Right hindlimb (tissue), 1 donor: ENCODE results near the gene DCAF7.

Experiments used
- DNase-seq: peaks from one replicate; pipeline ENCODE4 v3.0.0-alpha.2; 2018

Gene DCAF7

DNA sequence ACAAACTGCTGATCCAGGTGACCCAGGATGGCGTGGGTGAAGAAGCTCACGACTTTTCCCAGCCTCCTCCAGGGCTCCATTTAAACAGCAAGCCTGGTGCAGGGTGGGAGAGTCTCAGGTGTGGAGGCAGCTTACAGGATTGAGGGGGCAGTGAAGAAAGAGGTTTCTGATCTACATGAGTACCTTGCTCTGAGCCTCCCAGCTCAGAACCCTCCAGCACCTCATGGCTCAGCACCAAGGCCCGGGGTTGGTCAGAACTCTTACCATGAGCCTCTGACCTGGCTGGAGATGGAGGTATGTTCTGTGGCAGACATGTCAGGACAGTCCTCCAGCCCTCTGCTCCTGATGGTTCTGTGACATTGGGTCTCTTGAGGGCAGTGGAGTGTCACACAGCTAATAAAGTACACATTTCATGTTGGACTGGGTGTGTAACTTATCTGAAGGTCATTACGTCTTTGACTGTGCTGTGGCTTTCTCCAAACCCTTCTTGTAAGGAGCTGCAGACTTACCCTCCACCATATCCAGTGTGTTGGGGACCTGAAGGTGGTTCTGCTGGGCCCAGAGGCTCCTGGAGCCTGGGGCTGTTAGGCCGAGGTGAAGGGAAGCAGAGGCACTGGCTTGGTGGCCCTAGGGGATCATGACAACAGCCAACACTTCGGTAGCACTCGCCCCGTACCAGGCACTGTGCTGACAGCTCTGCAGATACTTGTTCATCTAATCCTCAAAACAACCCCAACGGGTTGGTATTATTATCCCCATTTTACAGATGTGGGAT is 3.8 kb upstream of the DCAF7 start:
- no peak for DNase-seq

DNA sequence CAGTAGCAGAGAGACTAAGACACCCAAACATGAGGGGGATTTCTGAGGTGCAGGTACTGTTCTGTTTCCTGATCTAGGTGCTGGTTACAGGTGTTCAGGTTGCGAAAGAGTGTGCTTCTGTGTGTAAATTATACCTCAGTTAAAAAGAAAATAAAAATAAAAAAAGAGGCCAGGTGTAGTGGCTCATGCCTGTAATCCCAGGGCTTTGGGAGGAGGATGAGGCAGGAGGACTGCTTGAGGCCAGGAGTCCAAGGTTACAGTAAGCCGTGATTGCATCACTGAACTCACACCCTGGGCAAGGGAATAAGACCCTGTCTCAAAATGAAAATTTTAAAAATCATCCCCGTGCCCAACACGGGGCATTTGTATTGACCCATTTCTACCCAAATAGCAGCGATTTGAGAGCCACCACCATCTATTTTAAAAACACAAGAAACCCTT is 3.2 kb upstream of the DCAF7 start:
- DNase-seq, result no peak

DNA sequence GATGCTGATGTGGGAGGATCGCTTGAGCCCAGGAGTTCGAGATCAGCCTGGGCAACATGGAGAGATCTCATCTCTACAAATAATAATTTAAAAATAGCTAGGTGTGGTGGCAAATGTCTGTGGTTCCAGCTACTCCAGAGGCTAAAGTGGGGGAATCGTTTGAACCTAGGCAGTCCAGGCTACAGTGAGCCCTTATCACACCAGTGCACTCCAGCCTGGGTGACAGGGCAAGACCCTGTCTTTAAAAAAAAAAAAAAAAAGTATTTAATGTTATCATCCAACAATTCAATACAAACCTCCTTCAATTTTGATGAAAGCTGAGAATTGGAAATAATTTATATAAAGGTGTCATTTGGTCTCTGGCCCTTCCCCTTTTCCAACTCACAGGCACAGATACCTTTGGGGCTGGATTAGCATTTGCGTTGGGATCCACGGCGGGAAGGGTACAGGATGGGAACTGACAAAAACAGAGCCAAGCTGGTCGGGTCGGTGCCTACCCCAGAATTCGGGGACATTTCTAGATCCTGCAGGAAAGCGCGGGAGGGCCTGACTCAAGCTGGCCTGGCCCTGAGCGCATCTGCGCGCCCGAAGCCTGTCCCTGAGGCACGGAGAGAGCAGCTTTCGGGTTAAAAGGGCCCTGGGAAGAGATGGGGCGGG is 860 bp upstream of the DCAF7 start:
- no peak for DNase-seq

DNA sequence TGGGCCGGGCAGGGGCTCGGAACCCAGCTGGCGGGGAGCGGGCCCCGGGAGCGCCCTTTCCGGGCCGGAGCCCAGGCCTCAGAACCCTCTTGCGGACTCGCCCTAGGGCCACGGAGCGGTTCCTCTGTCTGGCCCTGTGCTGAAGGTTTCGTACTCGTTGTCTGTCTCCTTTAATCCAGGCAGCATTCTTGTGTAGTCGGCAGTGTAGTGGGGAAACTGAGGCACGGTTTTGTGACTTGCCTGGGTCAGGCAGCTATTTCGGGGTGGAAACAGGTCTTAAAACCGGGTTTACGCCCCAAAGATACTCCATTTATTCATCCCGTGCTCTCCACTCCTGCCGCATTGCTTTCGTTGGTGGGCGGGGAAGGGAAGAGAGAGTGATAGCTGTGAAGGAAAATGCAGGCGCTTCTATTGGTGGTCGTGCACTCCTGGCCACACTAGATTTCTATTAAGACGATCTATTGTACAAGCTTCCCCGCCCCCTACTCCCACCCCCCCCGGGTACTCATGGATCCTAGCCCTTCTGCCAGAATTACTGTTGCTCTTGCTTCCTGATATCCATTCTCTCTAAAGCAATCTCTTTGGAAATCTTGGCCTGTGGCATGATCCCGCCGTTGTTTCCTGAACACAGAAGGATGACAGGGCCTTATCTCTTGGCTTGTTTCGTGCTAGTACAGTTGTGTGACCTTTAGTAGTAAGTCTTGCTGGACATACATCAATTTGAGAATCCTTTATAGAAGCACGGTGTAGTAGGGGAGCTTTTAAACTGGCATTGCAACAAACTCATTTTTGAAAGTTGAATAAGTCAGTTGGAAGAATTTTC is 751 bp downstream of the DCAF7 start:
- peak; percentile 59 for DNase-seq

DNA sequence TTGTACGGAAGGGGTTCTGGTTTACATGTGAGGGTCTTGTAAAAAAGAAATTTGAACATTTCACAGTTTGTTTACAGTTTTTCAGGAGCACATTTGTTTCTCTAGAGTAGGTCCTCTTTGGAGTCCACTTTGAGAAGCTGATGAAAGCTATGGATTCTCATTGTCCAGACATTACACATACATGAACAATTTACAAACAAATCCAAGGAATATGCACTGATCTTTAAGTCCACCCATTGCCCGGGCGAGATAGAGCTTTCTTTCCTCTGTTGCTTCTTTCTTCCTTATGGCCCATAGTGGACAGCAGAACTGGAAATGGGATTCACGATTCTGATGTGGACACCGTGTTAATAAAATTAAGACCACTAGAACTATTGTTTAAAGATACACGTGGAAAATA is 1.9 kb downstream of the DCAF7 start:
- DNase-seq, result no peak

DNA sequence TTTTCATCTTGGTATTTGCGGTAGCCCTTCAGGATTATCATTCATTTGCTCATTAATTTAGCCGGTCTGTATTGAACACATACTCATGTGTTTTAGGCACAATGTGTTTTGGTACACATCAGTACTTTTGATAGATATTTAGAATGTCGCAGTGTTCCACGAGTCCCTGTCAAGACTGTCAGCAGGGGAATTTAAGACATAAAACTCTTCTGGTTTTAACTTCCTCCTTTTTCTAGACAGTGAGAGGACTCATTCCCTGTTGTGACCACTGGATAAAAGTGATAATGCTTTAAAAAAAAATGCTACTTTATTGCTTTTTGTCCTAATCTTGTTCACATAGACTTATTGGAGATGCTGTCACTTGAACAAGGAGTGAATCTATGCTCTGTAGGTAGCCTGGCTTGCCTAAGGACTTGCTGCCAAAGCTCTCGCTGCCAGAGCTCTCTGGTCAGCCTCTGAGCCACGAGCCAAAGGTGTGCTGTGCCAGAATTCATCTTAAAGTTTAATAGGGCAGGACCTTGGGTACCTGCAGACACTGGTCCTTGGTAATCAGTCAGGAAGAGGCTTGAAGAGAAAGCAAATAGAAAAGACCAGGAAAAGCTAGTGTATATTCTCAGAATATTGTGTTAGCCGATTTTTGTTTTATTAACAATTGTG is 5.4 kb downstream of the DCAF7 start:
- DNase-seq, result no peak

DNA sequence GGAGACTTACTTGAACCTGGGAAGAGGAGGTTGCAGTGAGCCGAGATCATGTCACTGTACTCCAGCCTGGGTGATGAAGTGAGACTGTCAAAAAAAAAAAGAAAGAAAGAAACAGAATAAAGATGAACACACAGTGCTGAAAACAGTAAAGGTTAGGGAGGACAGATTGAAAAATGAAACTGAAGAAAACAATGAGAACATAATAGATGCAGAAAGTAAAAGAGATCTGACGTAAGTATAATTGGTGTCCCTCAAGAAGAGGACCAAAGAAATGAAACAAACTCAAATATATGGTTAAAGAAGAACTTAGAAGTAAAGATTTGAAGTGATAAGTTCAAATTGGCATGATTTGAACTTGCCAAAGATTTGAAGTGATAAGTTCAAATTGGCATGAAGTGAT is 7.1 kb downstream of the DCAF7 start:
- no peak for DNase-seq

DNA sequence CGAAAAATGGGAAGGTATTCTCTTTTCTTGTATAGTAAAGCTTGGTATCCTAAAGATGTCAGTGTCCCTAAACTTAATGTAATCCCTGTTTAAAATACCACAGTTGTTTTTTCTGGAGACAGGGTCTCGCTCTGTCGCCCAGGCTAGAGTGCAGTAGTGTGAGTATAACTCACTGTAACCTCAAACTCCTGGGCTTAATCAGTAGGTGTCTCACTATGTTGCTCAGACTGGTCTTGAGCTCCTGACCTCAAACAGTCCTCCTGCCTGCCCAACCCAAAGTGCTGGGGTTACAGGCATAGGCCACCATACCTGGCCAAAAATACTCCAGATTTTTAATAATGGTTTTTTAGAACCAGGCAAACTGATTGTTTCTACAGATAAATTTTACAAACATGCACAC is 8.2 kb downstream of the DCAF7 start:
- no peak for DNase-seq

DNA sequence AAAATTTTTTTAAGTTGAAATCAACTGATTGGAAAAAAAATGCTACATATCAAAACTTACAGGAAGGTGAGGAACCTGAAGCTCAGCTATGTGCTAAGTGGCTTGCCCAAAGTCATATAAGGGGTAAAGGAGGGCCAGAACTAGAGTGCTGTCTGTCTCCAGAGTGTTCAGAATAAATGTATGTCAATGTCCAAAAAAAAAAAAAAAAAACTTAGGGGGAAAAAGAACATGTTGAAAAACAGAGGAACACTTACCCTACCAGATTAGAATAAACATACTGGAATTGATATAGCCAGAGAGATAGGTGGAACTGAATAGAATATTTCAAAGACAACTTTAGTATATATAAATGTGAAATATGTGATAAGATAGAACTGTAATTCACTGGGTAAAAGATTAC is 11.5 kb downstream of the DCAF7 start:
- no peak for DNase-seq

DNA sequence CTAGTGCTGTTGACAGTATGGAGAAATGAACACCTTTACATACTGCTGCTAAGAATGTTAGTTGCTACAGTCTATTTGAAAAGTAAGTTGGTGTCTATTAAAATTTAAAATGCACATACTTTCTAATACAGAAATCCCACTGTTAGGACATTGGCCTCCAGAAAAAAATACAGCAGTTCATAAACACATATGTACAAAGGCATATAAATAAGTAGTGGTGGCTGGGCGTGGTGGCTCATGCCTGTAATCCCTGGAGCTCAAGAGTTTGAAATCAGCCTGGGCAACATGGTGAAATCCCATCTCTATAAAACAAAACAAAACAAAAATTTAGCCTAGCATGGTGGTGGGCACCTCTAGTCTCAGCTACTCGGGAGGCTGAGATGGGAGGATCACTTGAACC is 13.1 kb downstream of the DCAF7 start:
- no peak for DNase-seq

DNA sequence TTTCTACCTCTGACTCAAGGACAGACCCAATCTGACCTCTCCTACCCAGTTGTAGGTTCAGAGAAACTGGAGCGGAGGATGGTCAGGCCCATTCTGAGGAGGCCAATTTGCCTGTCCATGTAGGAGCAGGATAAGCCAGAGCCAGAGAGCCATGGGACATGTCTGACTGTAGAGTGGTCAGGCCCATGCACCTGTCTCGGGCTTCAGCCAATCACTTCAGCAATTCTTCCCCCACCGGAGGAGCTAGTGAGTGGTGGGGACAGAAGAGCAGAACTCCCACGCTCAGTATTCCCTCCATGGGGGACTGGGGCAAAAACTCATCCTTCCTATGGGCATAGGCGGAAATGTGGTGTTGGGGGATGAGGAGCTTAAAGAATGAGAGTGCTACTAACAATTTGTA is 14.3 kb downstream of the DCAF7 start:
- no peak for DNase-seq

DNA sequence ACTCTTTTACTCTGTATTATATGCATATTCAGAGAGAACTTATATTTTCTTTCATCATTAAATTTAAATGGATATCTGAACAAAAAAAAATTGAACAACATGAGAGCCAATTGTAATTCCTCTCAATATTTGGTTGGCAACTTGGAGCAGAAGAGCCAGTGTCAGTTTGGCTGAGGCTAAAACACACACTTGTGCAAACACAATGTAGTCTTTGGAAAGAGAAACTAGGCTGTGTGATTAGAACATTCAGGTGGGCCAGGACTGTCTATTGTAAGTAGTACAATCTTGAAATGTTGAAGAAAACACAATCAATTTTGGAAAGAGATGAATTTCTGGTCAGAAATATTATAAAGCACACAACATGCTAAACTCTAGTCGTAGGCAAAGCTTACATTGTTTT is 17.0 kb downstream of the DCAF7 start:
- no peak for DNase-seq

DNA sequence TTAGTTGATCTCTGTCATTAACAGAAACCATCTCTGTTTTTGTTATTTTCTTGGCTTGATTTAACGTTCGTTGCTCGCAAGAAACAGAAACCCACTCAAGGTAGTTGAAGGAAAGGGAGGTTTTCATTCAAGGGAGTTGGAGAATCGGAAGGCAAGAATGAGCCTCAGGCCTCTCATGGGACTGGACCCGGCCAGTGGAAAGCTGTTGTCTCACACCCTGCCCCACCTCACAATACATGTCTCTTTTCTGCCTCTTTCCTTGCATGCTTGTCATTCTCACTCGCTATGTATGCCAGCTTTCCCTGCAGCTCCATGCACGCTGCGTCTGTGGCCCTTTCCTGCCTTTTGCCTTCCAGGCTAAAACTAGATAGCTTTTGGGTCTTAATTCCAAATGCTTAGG is 18.3 kb downstream of the DCAF7 start:
- no peak for DNase-seq

DNA sequence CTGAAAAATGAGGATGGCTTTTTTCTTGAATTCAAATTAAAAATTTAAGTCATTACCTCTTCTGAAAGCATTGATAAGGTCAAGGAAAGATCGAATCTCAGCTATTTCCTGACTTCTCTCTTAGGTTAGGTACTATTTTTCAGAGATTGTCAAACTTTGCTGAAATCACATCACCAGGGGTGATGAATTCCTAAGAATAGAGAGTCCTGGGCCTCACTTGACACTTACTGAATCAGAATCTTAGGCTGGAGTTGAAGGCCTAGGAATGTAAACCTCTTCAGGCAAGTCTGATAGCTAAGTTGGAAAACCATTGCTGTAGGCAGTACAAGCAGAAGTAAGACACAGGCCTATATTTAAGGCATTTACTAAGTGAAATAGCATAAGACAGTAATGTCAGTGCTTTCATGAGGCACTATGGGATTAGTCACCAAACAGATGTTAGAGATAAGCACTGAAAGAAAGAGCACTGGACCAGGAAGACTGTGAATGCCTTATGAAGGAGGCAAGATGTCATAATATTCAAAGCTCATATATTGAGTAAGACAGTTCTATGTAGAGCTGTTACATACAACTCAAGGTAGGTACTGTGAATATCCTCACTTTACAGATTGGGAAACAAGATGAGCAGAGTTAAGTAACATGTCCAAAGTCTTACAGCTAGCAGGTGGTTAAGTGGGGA is 21.5 kb downstream of the DCAF7 start:
- DNase-seq, result no peak

DNA sequence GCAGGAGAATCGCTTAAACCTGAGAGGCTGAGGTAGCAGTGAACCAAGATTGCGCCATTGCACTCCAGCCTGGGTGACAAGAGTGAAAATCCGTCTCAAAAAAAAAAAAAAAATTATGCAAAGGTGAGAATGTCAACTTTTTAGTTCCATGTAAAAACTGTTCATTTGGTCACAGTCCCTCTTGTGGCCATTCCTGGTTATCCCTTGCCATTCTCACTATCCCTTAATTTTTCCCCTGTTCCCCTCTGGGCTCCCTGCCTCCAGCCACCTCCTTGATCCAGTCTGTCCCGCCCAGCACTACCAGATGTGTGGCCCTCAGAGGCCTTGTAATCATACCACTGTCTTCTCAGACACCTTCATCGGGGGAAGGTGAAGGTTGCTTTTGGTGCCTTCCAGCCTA is 23.4 kb downstream of the DCAF7 start:
- DNase-seq, result no peak

DNA sequence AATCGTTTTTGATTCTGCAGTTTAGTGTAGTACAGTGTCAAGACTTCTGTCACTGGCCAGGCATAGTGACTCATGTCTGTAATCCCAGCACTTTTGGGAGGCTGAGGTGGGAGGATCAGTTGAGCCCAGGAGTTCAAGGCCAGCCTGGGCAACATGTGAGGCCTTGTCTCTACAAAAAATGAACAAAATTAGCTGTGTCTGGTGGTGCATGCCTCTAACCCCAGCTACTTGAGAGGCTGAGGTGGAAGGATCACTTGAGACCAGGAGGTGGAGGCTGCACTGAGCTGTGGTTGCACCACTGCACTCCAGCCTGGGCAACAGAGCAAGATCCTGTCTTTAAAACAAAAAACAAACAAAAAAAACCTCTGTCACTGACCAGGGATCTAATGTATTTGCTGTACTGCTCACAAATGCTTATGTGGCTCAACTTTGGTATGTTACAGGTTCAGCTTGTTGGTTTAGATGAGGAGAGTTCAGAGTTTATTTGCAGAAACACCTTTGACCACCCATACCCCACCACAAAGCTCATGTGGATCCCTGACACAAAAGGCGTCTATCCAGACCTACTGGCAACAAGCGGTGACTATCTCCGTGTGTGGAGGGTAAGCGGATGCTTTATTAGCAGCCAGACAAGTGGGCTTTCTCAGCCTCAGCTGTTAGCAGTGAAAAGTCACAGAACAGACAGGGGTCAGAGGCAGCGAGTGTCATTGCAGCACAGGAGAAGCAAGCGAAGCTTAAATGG is 27.9 kb downstream of the DCAF7 start:
- no peak for DNase-seq

DNA sequence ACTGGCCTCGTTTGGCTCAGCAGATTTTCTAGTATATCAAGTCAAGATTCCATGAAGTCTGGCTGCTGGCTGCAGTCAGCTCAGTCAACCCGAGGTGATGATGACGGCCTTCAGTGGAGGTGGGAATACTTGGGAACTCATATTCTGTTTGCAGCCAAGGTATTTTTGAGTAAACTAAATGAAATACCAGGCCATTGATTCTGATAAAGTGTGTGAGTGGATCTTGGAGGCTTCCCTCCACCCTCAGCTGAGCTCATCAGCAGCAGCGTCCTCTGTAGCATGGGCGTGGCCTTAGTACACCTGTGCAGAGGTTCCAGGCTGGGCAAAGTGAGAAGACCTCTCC is 28.5 kb downstream of the DCAF7 start:
- DNase-seq, result no peak

DNA sequence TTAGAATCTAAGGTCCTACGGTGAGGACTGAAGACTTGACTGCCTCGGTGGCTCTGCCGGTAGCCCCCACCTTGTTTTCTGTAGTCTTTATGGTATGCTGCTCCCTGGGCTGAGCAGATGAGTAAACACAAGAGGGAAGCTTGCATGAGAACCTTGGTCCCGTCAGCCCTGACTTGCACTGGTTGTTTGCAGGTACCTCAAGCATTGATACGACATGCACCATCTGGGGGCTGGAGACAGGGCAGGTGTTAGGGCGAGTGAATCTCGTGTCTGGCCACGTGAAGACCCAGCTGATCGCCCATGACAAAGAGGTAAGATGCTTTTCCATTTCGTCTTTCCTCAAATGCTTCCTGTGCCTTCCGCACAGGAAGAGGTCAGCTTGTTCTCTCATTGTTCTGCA is 29.4 kb downstream of the DCAF7 start:
- no peak for DNase-seq

DNA sequence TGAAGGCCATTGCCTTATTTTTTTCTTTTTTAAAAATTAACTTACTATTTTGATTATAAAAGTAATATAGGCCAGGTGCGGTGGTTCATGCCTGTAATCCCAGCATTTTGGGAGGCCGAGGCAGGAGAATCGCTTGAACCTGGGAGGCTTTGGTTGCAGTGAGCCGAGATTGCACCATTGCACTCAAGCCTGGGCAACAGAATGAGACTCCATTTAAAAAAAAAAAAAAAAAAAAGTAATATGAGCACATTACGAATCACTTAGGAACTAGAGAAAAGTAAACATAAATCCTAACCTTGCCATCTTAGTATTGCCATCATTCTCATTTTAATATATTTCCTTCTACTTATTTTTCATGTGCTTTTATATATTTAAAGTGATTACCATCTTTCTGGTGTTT is 37.5 kb downstream of the DCAF7 start:
- DNase-seq, result no peak

DNA sequence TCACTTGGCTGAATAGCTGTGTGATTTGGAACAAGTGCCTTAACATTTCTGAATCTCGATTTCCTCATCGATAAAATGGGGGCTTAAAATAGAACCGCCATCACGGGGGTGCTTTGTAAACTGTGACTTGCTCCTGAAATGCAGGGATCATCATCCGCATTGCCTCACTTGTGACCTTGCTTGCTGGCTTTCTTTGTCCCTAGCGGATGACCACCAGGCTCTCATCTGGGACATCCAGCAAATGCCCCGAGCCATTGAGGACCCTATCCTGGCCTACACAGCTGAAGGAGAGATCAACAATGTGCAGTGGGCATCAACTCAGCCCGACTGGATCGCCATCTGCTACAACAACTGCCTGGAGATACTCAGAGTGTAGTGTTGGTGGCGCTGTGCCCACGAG is 38.5 kb downstream of the DCAF7 start:
- no peak for DNase-seq

DNA sequence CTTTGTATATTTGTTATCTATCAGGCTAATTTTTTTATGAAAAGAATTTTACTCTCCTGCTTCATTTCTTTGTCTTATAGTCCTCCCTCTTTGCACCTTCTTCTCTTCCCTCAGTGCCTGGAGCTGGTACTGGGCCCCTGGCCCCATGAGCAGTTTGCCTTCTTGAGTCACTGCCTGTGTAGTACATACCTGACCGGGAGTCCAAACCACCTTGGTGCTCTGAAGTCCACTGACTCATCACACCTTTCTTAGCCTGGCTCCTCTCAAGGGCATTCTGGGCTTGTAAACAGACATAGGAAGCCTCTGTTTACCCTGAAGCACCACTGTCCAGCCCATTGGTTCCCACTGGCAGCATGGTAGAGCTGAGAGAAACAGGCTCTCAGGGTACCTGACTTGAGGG is 39.4 kb downstream of the DCAF7 start:
- no peak for DNase-seq

DNA sequence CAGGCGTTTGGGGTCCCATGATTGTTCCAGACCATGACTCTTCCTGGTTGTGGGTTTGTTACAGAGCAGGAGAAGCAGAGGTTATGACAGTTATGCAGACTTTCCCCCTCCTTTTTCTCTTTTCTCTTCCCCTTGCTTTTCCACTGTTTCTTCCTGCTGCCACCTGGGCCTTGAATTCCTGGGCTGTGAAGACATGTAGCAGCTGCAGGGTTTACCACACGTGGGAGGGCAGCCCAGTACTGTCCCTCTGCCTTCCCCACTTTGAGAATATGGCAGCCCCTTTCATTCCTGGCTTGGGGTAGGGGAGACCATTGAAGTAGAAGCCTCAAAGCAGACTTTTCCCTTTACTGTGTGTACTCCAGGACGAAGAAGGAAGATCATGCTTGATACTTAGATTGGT is 42.5 kb downstream of the DCAF7 start:
- no peak for DNase-seq
